BLaER1 treated with 17β-estradiol and CSF1 and Interleukin-3, amounts not matched to agents 10 nM and 100 nM (cell line): ENCODE data around the gene PRKCG.

Experiments
- H3K27ac ChIP-seq, 11 experiments: shearing (Covaris generic); formaldehyde crosslinking; 2 replicates each; pipeline ENCODE4 v1.8.1; 2022
- H3K27me3 ChIP-seq, 11 experiments: shearing (Covaris generic); formaldehyde crosslinking; 2 replicates each; pipeline ENCODE4 v1.8.1; 2022
- H3K36me3 ChIP-seq, 11 experiments: shearing (Covaris generic); formaldehyde crosslinking; 2 replicates each; pipeline ENCODE4 v1.8.1; 2022
- H3K4me1 ChIP-seq, 10 experiments: shearing (Covaris generic); formaldehyde crosslinking; 2 replicates each; pipeline ENCODE4 v1.8.1; 2022
- H3K4me2 ChIP-seq, 11 experiments: shearing (Covaris generic); formaldehyde crosslinking; 2 replicates each; pipeline ENCODE4 v1.8.1; 2022
- H3K4me3 ChIP-seq, 10 experiments: shearing (Covaris generic); formaldehyde crosslinking; 2 replicates each; pipeline ENCODE4 v1.8.1; 2022
- H3K9ac ChIP-seq, 11 experiments: shearing (Covaris generic); formaldehyde crosslinking; 2 replicates each; pipeline ENCODE4 v1.8.1; 2022
- H3K9me3 ChIP-seq, 11 experiments: shearing (Covaris generic); formaldehyde crosslinking; replicated peaks in 1 of 11; 2 replicates each; pipeline ENCODE4 v1.8.1; 2022
- H4K20me1 ChIP-seq, 11 experiments: shearing (Covaris generic); formaldehyde crosslinking; 2 replicates each; pipeline ENCODE4 v1.8.1; 2022
- Cebpa-rat ChIP-seq, 11 experiments: shearing (Covaris generic); IDR thresholded peaks; 2 replicates each; pipeline ENCODE4 v1.8.1; 2022

PRKCG gene

GRCh38 chr19:53907690-53908089 lies 25.7 kb downstream of the PRKCG start:
- Histone ChIP-seq H4K20me1 (peaks cover 0 to 41% (median 0%) of the 10 kb centered on the region in 11 experiments; a peak in 7 of 22 replicates), H3K27ac (no peak overlapping the region), H3K9ac (no peak overlapping the region), H3K4me3 (no peak overlapping the region), H3K9me3 (no peaks in the 10 kb centered on the region), H3K36me3 (no peaks in the 10 kb centered on the region), H3K4me1 (peaks cover 0 to 38% (median 13%) of the 10 kb centered on the region in 10 experiments; a peak in 12 of 20 replicates), H3K27me3 (peaks cover 81 to 95% (median 89%) of the 10 kb centered on the region in 11 experiments), H3K4me2 (peak overlapping the region in 7 of 11 experiments; percentile 4 to 78 (median 51); a peak in 12 of 22 replicates)
- TF ChIP-seq Cebpa-rat (IDR thresholded peaks at IDR 0.05), result no peak

- Histone ChIP-seq H4K20me1 (peaks cover 0 to 41% (median 0%) of the 10 kb centered on the region in 11 experiments; a peak in 7 of 22 replicates), H3K27me3 (peaks cover 85 to 98% (median 94%) of the 10 kb centered on the region in 11 experiments), H3K4me3 (0 out of 20 replicates have a peak overlapping the region, but pooled peaks of 1 of the 10 experiments have one; percentile 10), H3K27ac (no peak overlapping the region), H3K9me3 (no peaks in the 10 kb centered on the region), H3K4me2 (peak overlapping the region in 7 of 11 experiments; percentile 4 to 78 (median 35); a peak in 12 of 22 replicates), H3K9ac (no peak overlapping the region), H3K36me3 (no peaks in the 10 kb centered on the region), H3K4me1 (peaks cover 0 to 38% (median 13%) of the 10 kb centered on the region in 10 experiments; a peak in 12 of 20 replicates)
- no peak for TF ChIP-seq Cebpa-rat (IDR thresholded peaks at IDR 0.05)
These were observed 26.3 kb downstream of the PRKCG start for GRCh38 chr19:53908106-53908934.

GRCh38 chr19:53908935-53909415 lies 27.0 kb downstream of the PRKCG start, which contains the start of gene CACNG7:
Gene CACNG7 (plus strand): TSS chr19:53909278. CDS start chr19:53912832, 3,554 bp downstream.
- Histone ChIP-seq H3K27ac (no peak within 1 kb of the TSS), H3K9ac (no peak within 1 kb of the TSS), H3K9me3 (no peaks in the 10 kb centered on the region), H3K4me2 (peak within 1 kb of the TSS in 7 of 11 experiments; percentile 4 to 78 (median 35); a peak in 12 of 22 replicates), H3K27me3 (peaks cover 87 to 98% (median 93%) of the 10 kb centered on the region in 11 experiments), H3K4me3 (0 out of 20 replicates have a peak within 1 kb of the TSS, but pooled peaks of 1 of the 10 experiments have one; percentile 10), H3K36me3 (no peaks in the 10 kb centered on the region), H4K20me1 (peaks cover 0 to 40% (median 0%) of the 10 kb centered on the region in 11 experiments; a peak in 7 of 22 replicates), H3K4me1 (peaks cover 0 to 38% (median 13%) of the 10 kb centered on the region in 10 experiments; a peak in 12 of 20 replicates)
- no peak for TF ChIP-seq Cebpa-rat (IDR thresholded peaks at IDR 0.05)

- no peak for TF ChIP-seq Cebpa-rat (IDR thresholded peaks at IDR 0.05)
- Histone ChIP-seq H3K27me3 (peaks cover 80 to 96% (median 89%) of the 10 kb centered on the region in 11 experiments), H3K9ac (no peak overlapping the region), H3K4me1 (peaks cover 0 to 36% (median 13%) of the 10 kb centered on the region in 10 experiments; a peak in 12 of 20 replicates), H3K36me3 (no peaks in the 10 kb centered on the region), H3K9me3 (no peaks in the 10 kb centered on the region), H3K27ac (no peak overlapping the region), H4K20me1 (peaks cover 0 to 34% (median 0%) of the 10 kb centered on the region in 11 experiments; a peak in 7 of 22 replicates), H3K4me2 (no peak overlapping the region), H3K4me3 (no peak overlapping the region)
These were observed 27.6 kb downstream of the PRKCG start for GRCh38 chr19:53909471-53910169.

GRCh38 chr19:53910170-53910518 lies 28.1 kb downstream of the PRKCG start:
- H3K27ac ChIP-seq, result no peak overlapping the region
- TF ChIP-seq Cebpa-rat (IDR thresholded peaks at IDR 0.05), result no peak
- no peak overlapping the region for H3K4me3 ChIP-seq
- no peaks in the 10 kb centered on the region for H3K9me3 ChIP-seq
- no peak overlapping the region for H3K9ac ChIP-seq
- H3K27me3 ChIP-seq, result peaks cover 75 to 92% (median 83%) of the 10 kb centered on the region in 11 experiments
- peaks cover 0 to 31% (median 13%) of the 10 kb centered on the region in 10 experiments; a peak in 12 of 20 replicates for H3K4me1 ChIP-seq
- H3K4me2 ChIP-seq, result no peak overlapping the region
- H3K36me3 ChIP-seq, result no peaks in the 10 kb centered on the region
- peaks cover 0 to 28% (median 0%) of the 10 kb centered on the region in 11 experiments; a peak in 7 of 22 replicates for H4K20me1 ChIP-seq

- Histone ChIP-seq H3K36me3 (no peaks in the 10 kb centered on the region), H3K9me3 (no peaks in the 10 kb centered on the region), H3K27me3 (peaks cover 55 to 71% (median 62%) of the 10 kb centered on the region in 11 experiments), H4K20me1 (peaks cover 0 to 15% (median 0%) of the 10 kb centered on the region in 11 experiments; a peak in 4 of 22 replicates), H3K4me1 (peaks cover 0 to 12% (median 6%) of the 10 kb centered on the region in 10 experiments; a peak in 12 of 20 replicates), H3K9ac (no peak overlapping the region), H3K27ac (no peak overlapping the region), H3K4me3 (no peak overlapping the region), H3K4me2 (no peak overlapping the region)
- TF ChIP-seq Cebpa-rat (IDR thresholded peaks at IDR 0.05), result no peak
These were observed 30.7 kb downstream of the PRKCG start for GRCh38 chr19:53912653-53913052.

- H3K27me3 ChIP-seq, result peaks cover 32 to 48% (median 39%) of the 10 kb centered on the region in 11 experiments
- no peak overlapping the region for H3K27ac ChIP-seq
- TF ChIP-seq Cebpa-rat (IDR thresholded peaks at IDR 0.05), result no peak
- H3K4me2 ChIP-seq, result no peak overlapping the region
- no peaks in the 10 kb centered on the region for H3K9me3 ChIP-seq
- no peak overlapping the region for H3K4me3 ChIP-seq
- H3K9ac ChIP-seq, result no peak overlapping the region
- no peaks in the 10 kb centered on the region; a peak in 2 of 22 replicates for H4K20me1 ChIP-seq
- no peaks in the 10 kb centered on the region for H3K4me1 ChIP-seq
- no peaks in the 10 kb centered on the region for H3K36me3 ChIP-seq
These were observed 33.0 kb downstream of the PRKCG start for GRCh38 chr19:53915000-53915399.

- H3K27me3 ChIP-seq, result peaks cover 22 to 38% (median 29%) of the 10 kb centered on the region in 11 experiments
- no peak overlapping the region for H3K27ac ChIP-seq
- H3K9ac ChIP-seq, result no peak overlapping the region
- H3K9me3 ChIP-seq, result no peaks in the 10 kb centered on the region; a peak in 2 of 22 replicates
- no peak overlapping the region for H3K4me2 ChIP-seq
- no peaks in the 10 kb centered on the region for H3K4me1 ChIP-seq
- no peaks in the 10 kb centered on the region; a peak in 1 of 22 replicates for H4K20me1 ChIP-seq
- no peaks in the 10 kb centered on the region for H3K36me3 ChIP-seq
- no peak for TF ChIP-seq Cebpa-rat (IDR thresholded peaks at IDR 0.05)
- H3K4me3 ChIP-seq, result no peak overlapping the region
These were observed 34.0 kb downstream of the PRKCG start for GRCh38 chr19:53916004-53916403.
